SK-N-SH (cell line): Measurements from ENCODE around the gene AGRP. TPM values are rescaled to one million over a fixed set of nuclear protein-coding genes. Genes with fewer than 3 reads are reported as not detected.

Experiments
- CTCF ChIA-PET: fragments of 300-600, 350-600 bp; formaldehyde crosslinking; extraction: SDS; loops from one replicate; lab custom pipeline; 2021; lab: Yijun Ruan, JAX
- POLR2A ChIA-PET: fragments of 350-600 bp; sonication (Branson Sonifier 250); formaldehyde crosslinking; extraction: SDS; loops from one replicate; lab custom pipeline; 2020; ENCODE audit warnings: antibody characterized with exemption, inconsistent platforms; lab: Yijun Ruan, JAX
- DNase-seq: peaks from one replicate; pipeline ENCODE4 v3.0.0; 2012
- H2AFZ ChIP-seq: fragments of 200-600 bp; sonication (generic); 2 replicates; pipeline ENCODE4 v1.8.1; 2016; ENCODE audit warnings: antibody characterized with exemption, mild to moderate bottlenecking, low read depth
- H3F3A ChIP-seq: fragments of 200-600 bp; sonication (generic); replicated peaks from 2 replicates; pipeline ENCODE3; 2016; ENCODE audit warnings: antibody characterized with exemption, mild to moderate bottlenecking; ENCODE audit not compliant: insufficient read depth
- H3K27ac ChIP-seq, 2 experiments: fragments of 200-500 bp in 1 of 2; fragments of 200-600 bp in 1 of 2; sonication (Bioruptor generic) in 1 of 2; sonication (generic), shearing (Covaris generic) in 1 of 2; 2 replicates each; pipeline versions ENCODE4 v1.5.1 to v1.6.1; 2014 to 2016; ENCODE audit warnings: low read depth in 2 of 2, inconsistent platforms in 1 of 2, low read length in 1 of 2, mild to moderate bottlenecking in 1 of 2, mixed read lengths in 1 of 2
- H3K27me3 ChIP-seq: fragments of 200-600 bp; sonication (generic), shearing (Covaris generic); 2 replicates; pipeline ENCODE4 v1.6.1; 2016; ENCODE audit warnings: mixed run types; ENCODE audit not compliant: insufficient read depth
- H3K36me3 ChIP-seq, 2 experiments: fragments of 200-500 bp in 1 of 2; fragments of 200-600 bp in 1 of 2; sonication (Bioruptor generic) in 1 of 2; sonication (generic) in 1 of 2; replicated peaks in 1 of 2; 2 replicates each; pipeline versions ENCODE3 to v1.5.1; 2014 to 2016; ENCODE audit warnings: low read length in 1 of 2, mild to moderate bottlenecking in 1 of 2; ENCODE audit not compliant: insufficient read depth in 2 of 2, control insufficient read depth in 1 of 2
- H3K4me1 ChIP-seq, 2 experiments: fragments of 200-500 bp in 1 of 2; fragments of 200-600 bp in 1 of 2; sonication (Bioruptor generic) in 1 of 2; sonication (generic), shearing (Covaris generic) in 1 of 2; 2 replicates each; pipeline versions ENCODE4 v1.5.1 to v1.6.1; 2014 to 2016; ENCODE audit warnings: low read depth in 1 of 2, low read length in 1 of 2, mixed run types in 1 of 2; ENCODE audit not compliant: insufficient read depth in 2 of 2, control insufficient read depth in 1 of 2
- H3K4me2 ChIP-seq: fragments of 200-600 bp; sonication (generic), shearing (Covaris generic); 2 replicates; pipeline ENCODE4 v1.6.1; 2017; ENCODE audit warnings: mixed run types
- H3K4me3 ChIP-seq, 2 experiments: fragments of 200-500 bp in 1 of 2; fragments of 200-600 bp in 1 of 2; sonication (Bioruptor generic) in 1 of 2; sonication (generic), shearing (Covaris generic) in 1 of 2; 2 replicates each; pipeline versions ENCODE4 v1.5.1 to v1.8.1; 2014 to 2016; ENCODE audit warnings: low read depth in 2 of 2, inconsistent platforms in 1 of 2, low read length in 1 of 2, mild to moderate bottlenecking in 1 of 2, mixed read lengths in 1 of 2, moderate library complexity in 1 of 2
- H3K79me2 ChIP-seq: fragments of 200-600 bp; sonication (generic); 2 replicates; pipeline ENCODE4 v1.8.1; 2017; ENCODE audit warnings: mild to moderate bottlenecking; ENCODE audit not compliant: insufficient read depth
- H3K9ac ChIP-seq: fragments of 200-600 bp; sonication (generic); 2 replicates; pipeline ENCODE4 v1.6.1; 2017; ENCODE audit warnings: mixed run types
- H3K9me2 ChIP-seq: fragments of 200-600 bp; sonication (generic); 2 replicates; pipeline ENCODE4 v1.6.1; 2017; ENCODE audit warnings: mixed run types
- H3K9me3 ChIP-seq: fragments of 200-600 bp; sonication (generic); 2 replicates; pipeline ENCODE4 v1.6.1; 2017; ENCODE audit warnings: mixed run types, mild to moderate bottlenecking, moderate library complexity
- H4K20me1 ChIP-seq: fragments of 200-600 bp; sonication (generic); 2 replicates; pipeline ENCODE4 v1.6.1; 2017; ENCODE audit warnings: mild to moderate bottlenecking, mixed run types; ENCODE audit not compliant: insufficient read depth
- CHD2 ChIP-seq: fragments of 150-350 bp; IDR thresholded peaks from 2 replicates; pipeline ENCODE4 v1.6.1; 2018; ENCODE audit warnings: low read length; ENCODE audit not compliant: partially characterized antibody
- CTCF ChIP-seq: fragments of 200-600 bp; sonication (generic); IDR thresholded peaks from 2 replicates; pipeline ENCODE4 v1.6.1; 2017; ENCODE audit warnings: antibody characterized with exemption, mild to moderate bottlenecking, moderate library complexity
- EP300 ChIP-seq, 2 experiments: IDR thresholded peaks; 2 replicates each; pipeline versions ENCODE4 v1.4.0 to v1.6.1; 2012; ENCODE audit warnings: borderline replicate concordance in 1 of 2, low read depth in 1 of 2, low read length in 1 of 2
- FOXJ3 ChIP-seq: sonication (generic); formaldehyde crosslinking; IDR thresholded peaks from 2 replicates; pipeline ENCODE4 v1.5.1; 2020; ENCODE audit warnings: mild to moderate bottlenecking, missing genetic modification reagents
- FOXM1 ChIP-seq: IDR thresholded peaks from 2 replicates; pipeline ENCODE4 v1.4.0; 2012; ENCODE audit warnings: low read depth, mild to moderate bottlenecking
- GATA2 ChIP-seq: sonication (generic); formaldehyde crosslinking; IDR thresholded peaks from 2 replicates; pipeline ENCODE4 v1.5.0; 2020; ENCODE audit warnings: mild to moderate bottlenecking, missing genetic modification reagents
- IRF3 ChIP-seq: fragments of 150-350 bp; IDR thresholded peaks from 2 replicates; pipeline ENCODE4 v1.6.1; 2016; ENCODE audit warnings: mild to moderate bottlenecking, low read depth, low read length
- JUND ChIP-seq: IDR thresholded peaks from 2 replicates; pipeline ENCODE4 v1.4.0; 2012
- MAX ChIP-seq: IDR thresholded peaks from 2 replicates; pipeline ENCODE4 v1.4.0; 2012; ENCODE audit warnings: low read depth
- MEF2A ChIP-seq: IDR thresholded peaks from 2 replicates; pipeline ENCODE4 v1.4.0; 2012; ENCODE audit warnings: low read depth, borderline replicate concordance
- NFIC ChIP-seq: IDR thresholded peaks from 2 replicates; pipeline ENCODE4 v1.4.0; 2012; ENCODE audit warnings: borderline replicate concordance
- PBX3 ChIP-seq: IDR thresholded peaks from 2 replicates; pipeline ENCODE4; 2012
- RAD21 ChIP-seq: IDR thresholded peaks from 2 replicates; pipeline ENCODE4 v1.6.1; 2012; ENCODE audit warnings: mild to moderate bottlenecking, low read length
- REST ChIP-seq: IDR thresholded peaks from 2 replicates; pipeline ENCODE4 v1.6.1; 2012; ENCODE audit warnings: mild to moderate bottlenecking, low read depth, low read length, moderate library complexity
- RXRA ChIP-seq: IDR thresholded peaks from 2 replicates; pipeline ENCODE4 v1.4.0; 2012; ENCODE audit warnings: low read depth, mild to moderate bottlenecking, borderline replicate concordance
- SIN3A ChIP-seq: IDR thresholded peaks from 2 replicates; pipeline ENCODE4 v1.6.1; 2012; ENCODE audit warnings: low read depth, mild to moderate bottlenecking, low read length, moderate library complexity, borderline replicate concordance
- SMC3 ChIP-seq: IDR thresholded peaks from 2 replicates; pipeline ENCODE4 v1.6.1; 2012; ENCODE audit warnings: low read depth, low read length, improper control_type of control experiment
- TAF1 ChIP-seq: IDR thresholded peaks from 2 replicates; pipeline ENCODE4 v1.6.1; 2012; ENCODE audit warnings: low read depth, mild to moderate bottlenecking, low read length, moderate library complexity, borderline replicate concordance
- USF1 ChIP-seq: IDR thresholded peaks from 2 replicates; pipeline ENCODE4 v1.4.0; 2012; ENCODE audit warnings: low read depth, borderline replicate concordance
- USF2 ChIP-seq: fragments of 150-350 bp; IDR thresholded peaks from 2 replicates; pipeline ENCODE4 v1.6.1; 2017; ENCODE audit warnings: antibody characterized with exemption, low read length, low read depth, borderline replicate concordance
- WGBS: methylation state at CpG from one replicate; pipeline ENCODE4 v1.1.6; 2017; ENCODE audit warnings: low lambda C conversion rate; 5-methylcytosine and 5-hydroxymethylcytosine counted together
- polyA plus RNA-seq, 3 experiments: library from polyadenylated mRNA; depleted of rRNA; stranded (reverse); fragments of >200 nt; gene quantifications; 2 replicates each; pipeline ENCODE4 v1.2.3, GENCODE V29; 2012

The AGRP gene
- polyA plus RNA-seq, 1 of the 3 experiments (the other 2 are of a cell fraction): not detected

GRCh38 chr16:67530013-67530939 is 46.9 kb upstream of the AGRP start:
- H3K4me1 ChIP-seq: peaks cover 21% of the 10 kb centered on the region in 2 experiments; a peak in 3 of 4 replicates
- 16% methylated on average over 18 of the region's 48 CpGs for WGBS
- no peaks in the 10 kb centered on the region for H3K9me2 ChIP-seq
- H4K20me1 ChIP-seq: peaks cover 50% of the 10 kb centered on the region
- H3K79me2 ChIP-seq: peaks cover 63% of the 10 kb centered on the region
- H3K27me3 ChIP-seq: no peaks in the 10 kb centered on the region
- H3K9ac ChIP-seq: peak overlapping the region; percentile 88
- H3K27ac ChIP-seq: peak overlapping the region; percentile 83; a peak in 3 of 4 replicates
- ChIA-PET CTCF (interaction anchor here (0.9 to 6.6 kb wide), 17 partner anchors 9 to 184 kb away, joined by 3 to 60 read pairs (median 5); partner anchors contain the start of genes ATP6V0D1, C16orf86, CARMIL2 and CTCF), POLR2A (interaction anchor here (1.0 to 2.5 kb wide), 5 partner anchors 9 to 315 kb away, joined by 3 to 10 read pairs (median 7); partner anchors contain the start of genes ACD, C16orf86, CTCF and ENKD1)
- DNase-seq: peak; percentile 89
- H3K36me3 ChIP-seq: peaks cover 0 to 4% of the 10 kb centered on the region in 2 experiments
- peaks cover 20% of the 10 kb centered on the region for H3F3A ChIP-seq
- peak overlapping the region; percentile 77 to 99 for H3K4me3 ChIP-seq
- H3K9me3 ChIP-seq: no peaks in the 10 kb centered on the region
- peak overlapping the region; percentile 96 for H3K4me2 ChIP-seq
- H2AFZ ChIP-seq: no peak overlapping the region
- TF ChIP-seq IRF3: no peak
- no peak for TF ChIP-seq JUND
- TF ChIP-seq CHD2: no peak
- no peak for TF ChIP-seq SMC3
- TF ChIP-seq SIN3A: no peak
- TF ChIP-seq FOXJ3 (CRISPR knock-in tag): no peak
- 0 out of 4 replicates have a peak, but pooled peaks of 1 of the 2 experiments have one; percentile 6 for TF ChIP-seq EP300 (IDR thresholded peaks at IDR 0.05; ENCODE audit: borderline replicate concordance in 1 of 2, low read depth in 1 of 2, low read length in 1 of 2)
- no peak for TF ChIP-seq FOXM1
- TF ChIP-seq RAD21: no peak
- no peak for TF ChIP-seq USF2
- no peak for TF ChIP-seq CTCF
- peak; percentile 21; the same call in 1 of the 2 replicates for TF ChIP-seq MAX
- 0 out of 2 replicates have a peak, but pooled peaks have one; percentile 12 for TF ChIP-seq PBX3
- no peak for TF ChIP-seq REST
- TF ChIP-seq GATA2 (CRISPR knock-in tag): no peak
- peak; percentile 44 for TF ChIP-seq TAF1
- TF ChIP-seq NFIC: no peak
- TF ChIP-seq RXRA: no peak
- TF ChIP-seq MEF2A: no peak; the same call in 1 of the 2 replicates
- 0 out of 2 replicates have a peak, but pooled peaks have one; percentile 64 for TF ChIP-seq USF1
